Brain microvascular endothelial cell (primary cell): ENCODE data around the gene SDHA.

Experiments used
- DNase-seq: peaks from one replicate; pipeline ENCODE4 v3.0.0-alpha.2; 2020
- H3K27ac ChIP-seq: fragments of 250-450 bp; sonication (Bioruptor Pico); 2 replicates; pipeline ENCODE4 v1.5.1; 2020; ENCODE audit warnings: mild to moderate bottlenecking, moderate library complexity
- H3K27me3 ChIP-seq: fragments of 250-450 bp; sonication (Bioruptor Pico); replicated peaks from 2 replicates; pipeline ENCODE4 v1.5.1; 2020; ENCODE audit warnings: mild to moderate bottlenecking
- H3K36me3 ChIP-seq: fragments of 250-450 bp; sonication (Bioruptor Pico); replicated peaks from 2 replicates; pipeline ENCODE4 v1.5.1; 2020; ENCODE audit warnings: mild to moderate bottlenecking
- H3K4me3 ChIP-seq: 2 replicates; pipeline ENCODE4 v1.5.1; 2011; ENCODE audit warnings: low read depth, mild to moderate bottlenecking, control low read depth, low read length, moderate library complexity
- CTCF ChIP-seq: IDR thresholded peaks from 2 replicates; pipeline ENCODE4 v1.5.1; 2011; ENCODE audit warnings: low read depth, mild to moderate bottlenecking, moderate library complexity, low read length, control low read depth, inconsistent platforms; ENCODE audit errors: missing control alignments
- in situ Hi-C: cut with HindIII; loops from 2 replicates; pipeline ENCODE4 v1.10.0; 2017; ENCODE audit warnings: low sequenced_read_pairs, low pct_ligation_motif_present

SDHA gene

DNA sequence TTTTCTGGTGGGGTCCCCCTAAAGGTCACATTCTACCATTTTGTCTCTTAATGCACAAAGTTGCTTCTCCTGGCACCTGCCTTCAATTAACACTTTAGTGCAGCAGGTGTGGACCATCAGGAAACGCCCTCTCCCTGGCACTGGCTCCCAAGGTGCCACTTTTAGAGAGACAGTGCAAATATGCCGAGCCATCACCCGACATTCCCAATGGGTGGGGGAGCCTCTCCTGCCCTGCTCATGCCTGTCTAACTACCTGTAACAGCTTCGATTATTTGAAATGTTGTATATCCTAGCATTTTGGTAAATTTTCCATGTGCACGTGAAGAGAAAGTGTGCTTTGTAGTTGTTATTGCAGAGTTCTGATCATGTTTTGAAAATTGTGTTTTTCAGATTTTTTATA is 40.0 kb upstream of the SDHA start:
- H3K36me3 ChIP-seq: no peaks in the 10 kb centered on the region
- in situ Hi-C loops: no loop called here

GRCh38 chr5:179401-179800 is 38.7 kb upstream of the SDHA start:
- in situ Hi-C loops: no loop called here
- DNase-seq: no peak
- Histone ChIP-seq H3K27me3 (no peaks in the 10 kb centered on the region), H3K4me3 (no peak overlapping the region), H3K36me3 (no peaks in the 10 kb centered on the region), H3K27ac (no peak overlapping the region)
- TF ChIP-seq CTCF: no peak

More for the DNA sequence above, 40.0 kb upstream of the SDHA start:
- no peaks in the 10 kb centered on the region for H3K27me3 ChIP-seq
- no peak for DNase-seq
- H3K4me3 ChIP-seq: no peak overlapping the region
- H3K27ac ChIP-seq: no peak overlapping the region
- TF ChIP-seq CTCF: no peak

- DNase-seq: no peak
- H3K27ac ChIP-seq: no peak overlapping the region
- H3K4me3 ChIP-seq: no peak overlapping the region
- in situ Hi-C loops: no loop called here
- TF ChIP-seq CTCF: no peak
- H3K27me3 ChIP-seq: no peaks in the 10 kb centered on the region
- no peaks in the 10 kb centered on the region for H3K36me3 ChIP-seq
Observed at GRCh38 chr5:180286-180918, 37.7 kb upstream of the SDHA start.

- no peak for DNase-seq
- in situ Hi-C loops: no loop called here
Observed at GRCh38 chr5:181160-181559, 37.0 kb upstream of the SDHA start.

GRCh38 chr5:181566-181965 is 36.6 kb upstream of the SDHA start:
- no peak for DNase-seq
- no peak for TF ChIP-seq CTCF
- Histone ChIP-seq H3K27ac (no peak overlapping the region), H3K4me3 (no peak overlapping the region), H3K27me3 (no peaks in the 10 kb centered on the region), H3K36me3 (no peaks in the 10 kb centered on the region)
- in situ Hi-C loops: no loop called here

More at GRCh38 chr5:181160-181559, 37.0 kb upstream of the SDHA start:
- Histone ChIP-seq H3K27ac (no peak overlapping the region), H3K36me3 (no peaks in the 10 kb centered on the region), H3K4me3 (no peak overlapping the region), H3K27me3 (no peaks in the 10 kb centered on the region)
- TF ChIP-seq CTCF: no peak

- Histone ChIP-seq H3K27me3 (no peaks in the 10 kb centered on the region), H3K4me3 (no peak overlapping the region), H3K27ac (no peak overlapping the region), H3K36me3 (no peaks in the 10 kb centered on the region)
- in situ Hi-C loops: no loop called here
- DNase-seq: no peak
- no peak for TF ChIP-seq CTCF
Observed at GRCh38 chr5:182126-182525, 36.0 kb upstream of the SDHA start.
